GM23338 (cell line): Measurements from ENCODE around the gene UVRAG. TPM values are rescaled to one million over a fixed set of nuclear protein-coding genes. Genes with fewer than 3 reads are reported as not detected.
A peak's percentile ranks its signal among the peaks of the same experiment; 100 is the strongest.

ENCODE experiments used
- ATAC-seq: fragments of 200-7000 bp; cut with Tn5 transposase; 3 replicates; pipeline ENCODE4 v1.9.1; 2020
- DNase-seq: peaks from one replicate; pipeline ENCODE4 v3.0.0-alpha.2; 2015; ENCODE audit warnings: low spot score
- H2AFZ ChIP-seq: fragments of 200-600 bp; sonication (generic); 2 replicates; pipeline ENCODE4 v1.8.0; 2016; ENCODE audit warnings: antibody characterized with exemption, mild to moderate bottlenecking, moderate library complexity
- H3F3A ChIP-seq: fragments of 200-600 bp; sonication (generic); replicated peaks from 2 replicates; pipeline ENCODE4 v1.8.0; 2017; ENCODE audit warnings: antibody characterized with exemption, mixed run types, low read depth
- H3K27ac ChIP-seq: fragments of 200-600 bp; sonication (generic); 2 replicates; pipeline ENCODE4 v1.6.1; 2016; ENCODE audit warnings: low read depth
- H3K27me3 ChIP-seq: fragments of 200-600 bp; sonication (generic); 2 replicates; pipeline ENCODE4 v1.8.0; 2016; ENCODE audit warnings: mild to moderate bottlenecking, mixed run types, moderate library complexity; ENCODE audit not compliant: insufficient read depth
- H3K36me3 ChIP-seq: fragments of 200-600 bp; sonication (generic); 2 replicates; pipeline ENCODE4 v1.8.0; 2016; ENCODE audit warnings: mild to moderate bottlenecking; ENCODE audit not compliant: insufficient read depth
- H3K4me1 ChIP-seq: fragments of 200-600 bp; sonication (generic); 2 replicates; pipeline ENCODE4 v1.8.0; 2016; ENCODE audit warnings: mild to moderate bottlenecking, moderate library complexity; ENCODE audit not compliant: insufficient read depth
- H3K4me2 ChIP-seq: fragments of 200-600 bp; sonication (generic); 2 replicates; pipeline ENCODE4 v1.7.1; 2017; ENCODE audit warnings: mixed run types
- H3K4me3 ChIP-seq: fragments of 200-600 bp; sonication (generic); 2 replicates; pipeline ENCODE4 v1.6.1; 2016; ENCODE audit warnings: mixed run types
- H3K79me2 ChIP-seq: fragments of 200-600 bp; sonication (generic); replicated peaks from 2 replicates; pipeline ENCODE4 v1.8.0; 2017; ENCODE audit warnings: mild to moderate bottlenecking; ENCODE audit not compliant: insufficient read depth
- H3K9me2 ChIP-seq: fragments of 200-600 bp; sonication (generic); 2 replicates; pipeline ENCODE4 v1.8.0; 2017; ENCODE audit not compliant: insufficient read depth
- H4K20me1 ChIP-seq: fragments of 200-600 bp; sonication (generic); replicated peaks from 2 replicates; pipeline ENCODE4 v1.8.0; 2017; ENCODE audit warnings: mild to moderate bottlenecking; ENCODE audit not compliant: insufficient read depth
- H3K27ac Mint-ChIP-seq: 2 replicates; pipeline ENCODE4 v1.8.0; 2020; ENCODE audit warnings: inconsistent platforms, mild to moderate bottlenecking, moderate library complexity, mixed read lengths
- H3K27me3 Mint-ChIP-seq: 3 replicates; pipeline ENCODE4 v1.8.0; 2022; ENCODE audit warnings: low read depth, mild to moderate bottlenecking, moderate library complexity, mixed read lengths, inconsistent platforms; ENCODE audit not compliant: insufficient read depth, poor library complexity
- H3K36me3 Mint-ChIP-seq: 3 replicates; pipeline ENCODE4 v1.8.0; 2021; ENCODE audit warnings: low read depth, mild to moderate bottlenecking, inconsistent platforms, moderate library complexity, mixed read lengths
- H3K4me1 Mint-ChIP-seq: 3 replicates; pipeline ENCODE4 v1.8.0; 2020; ENCODE audit warnings: mild to moderate bottlenecking, inconsistent platforms, mixed read lengths
- H3K4me3 Mint-ChIP-seq: 3 replicates; pipeline ENCODE4 v1.8.0; 2021; ENCODE audit warnings: moderate library complexity, mild to moderate bottlenecking, inconsistent platforms, mixed read lengths
- H3K9me3 Mint-ChIP-seq: 3 replicates; pipeline ENCODE4 v1.8.0; 2020; ENCODE audit warnings: moderate library complexity, mild to moderate bottlenecking, inconsistent platforms, mixed read lengths
- CREB1 ChIP-seq: fragments of 250-450 bp; sonication (Bioruptor Pico); IDR thresholded peaks from 2 replicates; pipeline ENCODE4 v1.5.0; 2020; ENCODE audit warnings: low read depth, mild to moderate bottlenecking, moderate library complexity
- CTCF ChIP-seq, 2 experiments: fragments of 200-600 bp in 1 of 2; sonication (generic) in 1 of 2; conservative IDR thresholded peaks; 2 replicates each; pipeline versions ENCODE4 v1.5.1 to v1.6.1; 2016 to 2017; ENCODE audit warnings: antibody characterized with exemption in 2 of 2, low read depth in 2 of 2, mild to moderate bottlenecking in 2 of 2, moderate library complexity in 1 of 2
- EZH2 ChIP-seq: fragments of 200-600 bp; sonication (generic); IDR thresholded peaks from one replicate; pipeline ENCODE4 v1.8.0; 2017; ENCODE audit warnings: antibody characterized with exemption, mild to moderate bottlenecking, low read depth; ENCODE audit not compliant: unreplicated experiment
- EZH2phosphoT487 ChIP-seq: fragments of 200-600 bp; sonication (generic); IDR thresholded peaks from one replicate; pipeline ENCODE4 v1.8.1; 2018; ENCODE audit warnings: antibody characterized with exemption; ENCODE audit not compliant: unreplicated experiment
- JUNB ChIP-seq: IDR thresholded peaks from one replicate; pipeline ENCODE4 v1.6.1; 2016; ENCODE audit warnings: antibody characterized with exemption; ENCODE audit not compliant: unreplicated experiment
- NANOG ChIP-seq: IDR thresholded peaks from 2 replicates; pipeline ENCODE4 v1.6.1; 2016; ENCODE audit warnings: antibody characterized with exemption, borderline replicate concordance
- POLR2AphosphoS5 ChIP-seq: IDR thresholded peaks from 2 replicates; pipeline ENCODE4 v1.6.1; 2016; ENCODE audit warnings: antibody characterized with exemption, low read depth
- REST ChIP-seq: IDR thresholded peaks from one replicate; pipeline ENCODE4 v1.6.1; 2018; ENCODE audit warnings: antibody characterized with exemption; ENCODE audit not compliant: unreplicated experiment
- ZNF114 ChIP-seq: fragments of 250-450 bp; sonication (Bioruptor Pico); IDR thresholded peaks from 2 replicates; pipeline ENCODE4 v1.5.0; 2020; ENCODE audit warnings: mild to moderate bottlenecking, moderate library complexity
- ZNF331 ChIP-seq: fragments of 250-450 bp; sonication (Bioruptor Pico); IDR thresholded peaks from 2 replicates; pipeline ENCODE4 v1.5.0; 2020; ENCODE audit warnings: low read depth, mild to moderate bottlenecking, moderate library complexity
- polyA plus RNA-seq: library from polyadenylated mRNA; unstranded; fragments of >200 nt; fragmentation: Nextera tagmentation; extraction: Ambion mirVana; gene quantifications from 2 replicates; pipeline ENCODE4 v1.2.1, GENCODE V29; 2016
- total RNA-seq: library from RNA; depleted of rRNA; stranded (reverse); fragments of >200 nt; shearing (Covaris generic); gene quantifications from 2 replicates; pipeline ENCODE4 v1.2.3, GENCODE V29; 2014
- TF ChIP-seq, protein P1 (sequence below): IDR thresholded peaks from 2 replicates; pipeline ENCODE4 v1.6.1; 2016; ENCODE audit warnings: antibody characterized with exemption
- TF ChIP-seq, protein P2 (sequence below): fragments of 250-450 bp; sonication (Bioruptor Pico); IDR thresholded peaks from 2 replicates; pipeline ENCODE4 v1.5.0; 2020; ENCODE audit warnings: mild to moderate bottlenecking, moderate library complexity

The UVRAG gene
- total and polyA plus RNA-seq, 2 experiments from 2014 or later: 15.3 to 17.4 TPM

- Histone ChIP-seq H3K36me3 (no peaks in the 10 kb centered on the region), H4K20me1 (peaks cover 7% of the 10 kb centered on the region), H2AFZ (no peak overlapping the region), H3K27me3 (peaks cover 52% of the 10 kb centered on the region), H3K4me1 (peaks cover 17% of the 10 kb centered on the region; the same call in 1 of the 2 replicates), H3K4me2 (peak overlapping the region; percentile 88; the same call in 1 of the 2 replicates), H3K27ac (no peak overlapping the region), H3K9me2 (no peaks in the 10 kb centered on the region), H3K79me2 (no peaks in the 10 kb centered on the region), H3F3A (no peaks in the 10 kb centered on the region), H3K4me3 (no peak overlapping the region)
- Mint-ChIP-seq H3K4me1 (peaks cover 18% of the 10 kb centered on the region), H3K27me3 (peaks cover 47% of the 10 kb centered on the region), H3K36me3 (no peaks in the 10 kb centered on the region; the same call in 1 of the 3 replicates), H3K9me3 (peaks cover 7% of the 10 kb centered on the region; the same call in 2 of the 3 replicates), H3K27ac (no peak overlapping the region), H3K4me3 (no peak overlapping the region; the same call in 2 of the 3 replicates)
- ATAC-seq: no peak
- DNase-seq: no peak
- no peak for TF ChIP-seq ZNF114 (CRISPR knock-in tag)
- no peak for TF ChIP-seq NANOG
- TF ChIP-seq EZH2phosphoT487: no peak
- TF ChIP-seq, protein P1, sequence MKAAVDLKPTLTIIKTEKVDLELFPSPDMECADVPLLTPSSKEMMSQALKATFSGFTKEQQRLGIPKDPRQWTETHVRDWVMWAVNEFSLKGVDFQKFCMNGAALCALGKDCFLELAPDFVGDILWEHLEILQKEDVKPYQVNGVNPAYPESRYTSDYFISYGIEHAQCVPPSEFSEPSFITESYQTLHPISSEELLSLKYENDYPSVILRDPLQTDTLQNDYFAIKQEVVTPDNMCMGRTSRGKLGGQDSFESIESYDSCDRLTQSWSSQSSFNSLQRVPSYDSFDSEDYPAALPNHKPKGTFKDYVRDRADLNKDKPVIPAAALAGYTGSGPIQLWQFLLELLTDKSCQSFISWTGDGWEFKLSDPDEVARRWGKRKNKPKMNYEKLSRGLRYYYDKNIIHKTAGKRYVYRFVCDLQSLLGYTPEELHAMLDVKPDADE: no peak
- TF ChIP-seq JUNB: no peak
- TF ChIP-seq EZH2: no peak
- TF ChIP-seq CREB1 (CRISPR knock-in tag): no peak
- TF ChIP-seq, protein P2, sequence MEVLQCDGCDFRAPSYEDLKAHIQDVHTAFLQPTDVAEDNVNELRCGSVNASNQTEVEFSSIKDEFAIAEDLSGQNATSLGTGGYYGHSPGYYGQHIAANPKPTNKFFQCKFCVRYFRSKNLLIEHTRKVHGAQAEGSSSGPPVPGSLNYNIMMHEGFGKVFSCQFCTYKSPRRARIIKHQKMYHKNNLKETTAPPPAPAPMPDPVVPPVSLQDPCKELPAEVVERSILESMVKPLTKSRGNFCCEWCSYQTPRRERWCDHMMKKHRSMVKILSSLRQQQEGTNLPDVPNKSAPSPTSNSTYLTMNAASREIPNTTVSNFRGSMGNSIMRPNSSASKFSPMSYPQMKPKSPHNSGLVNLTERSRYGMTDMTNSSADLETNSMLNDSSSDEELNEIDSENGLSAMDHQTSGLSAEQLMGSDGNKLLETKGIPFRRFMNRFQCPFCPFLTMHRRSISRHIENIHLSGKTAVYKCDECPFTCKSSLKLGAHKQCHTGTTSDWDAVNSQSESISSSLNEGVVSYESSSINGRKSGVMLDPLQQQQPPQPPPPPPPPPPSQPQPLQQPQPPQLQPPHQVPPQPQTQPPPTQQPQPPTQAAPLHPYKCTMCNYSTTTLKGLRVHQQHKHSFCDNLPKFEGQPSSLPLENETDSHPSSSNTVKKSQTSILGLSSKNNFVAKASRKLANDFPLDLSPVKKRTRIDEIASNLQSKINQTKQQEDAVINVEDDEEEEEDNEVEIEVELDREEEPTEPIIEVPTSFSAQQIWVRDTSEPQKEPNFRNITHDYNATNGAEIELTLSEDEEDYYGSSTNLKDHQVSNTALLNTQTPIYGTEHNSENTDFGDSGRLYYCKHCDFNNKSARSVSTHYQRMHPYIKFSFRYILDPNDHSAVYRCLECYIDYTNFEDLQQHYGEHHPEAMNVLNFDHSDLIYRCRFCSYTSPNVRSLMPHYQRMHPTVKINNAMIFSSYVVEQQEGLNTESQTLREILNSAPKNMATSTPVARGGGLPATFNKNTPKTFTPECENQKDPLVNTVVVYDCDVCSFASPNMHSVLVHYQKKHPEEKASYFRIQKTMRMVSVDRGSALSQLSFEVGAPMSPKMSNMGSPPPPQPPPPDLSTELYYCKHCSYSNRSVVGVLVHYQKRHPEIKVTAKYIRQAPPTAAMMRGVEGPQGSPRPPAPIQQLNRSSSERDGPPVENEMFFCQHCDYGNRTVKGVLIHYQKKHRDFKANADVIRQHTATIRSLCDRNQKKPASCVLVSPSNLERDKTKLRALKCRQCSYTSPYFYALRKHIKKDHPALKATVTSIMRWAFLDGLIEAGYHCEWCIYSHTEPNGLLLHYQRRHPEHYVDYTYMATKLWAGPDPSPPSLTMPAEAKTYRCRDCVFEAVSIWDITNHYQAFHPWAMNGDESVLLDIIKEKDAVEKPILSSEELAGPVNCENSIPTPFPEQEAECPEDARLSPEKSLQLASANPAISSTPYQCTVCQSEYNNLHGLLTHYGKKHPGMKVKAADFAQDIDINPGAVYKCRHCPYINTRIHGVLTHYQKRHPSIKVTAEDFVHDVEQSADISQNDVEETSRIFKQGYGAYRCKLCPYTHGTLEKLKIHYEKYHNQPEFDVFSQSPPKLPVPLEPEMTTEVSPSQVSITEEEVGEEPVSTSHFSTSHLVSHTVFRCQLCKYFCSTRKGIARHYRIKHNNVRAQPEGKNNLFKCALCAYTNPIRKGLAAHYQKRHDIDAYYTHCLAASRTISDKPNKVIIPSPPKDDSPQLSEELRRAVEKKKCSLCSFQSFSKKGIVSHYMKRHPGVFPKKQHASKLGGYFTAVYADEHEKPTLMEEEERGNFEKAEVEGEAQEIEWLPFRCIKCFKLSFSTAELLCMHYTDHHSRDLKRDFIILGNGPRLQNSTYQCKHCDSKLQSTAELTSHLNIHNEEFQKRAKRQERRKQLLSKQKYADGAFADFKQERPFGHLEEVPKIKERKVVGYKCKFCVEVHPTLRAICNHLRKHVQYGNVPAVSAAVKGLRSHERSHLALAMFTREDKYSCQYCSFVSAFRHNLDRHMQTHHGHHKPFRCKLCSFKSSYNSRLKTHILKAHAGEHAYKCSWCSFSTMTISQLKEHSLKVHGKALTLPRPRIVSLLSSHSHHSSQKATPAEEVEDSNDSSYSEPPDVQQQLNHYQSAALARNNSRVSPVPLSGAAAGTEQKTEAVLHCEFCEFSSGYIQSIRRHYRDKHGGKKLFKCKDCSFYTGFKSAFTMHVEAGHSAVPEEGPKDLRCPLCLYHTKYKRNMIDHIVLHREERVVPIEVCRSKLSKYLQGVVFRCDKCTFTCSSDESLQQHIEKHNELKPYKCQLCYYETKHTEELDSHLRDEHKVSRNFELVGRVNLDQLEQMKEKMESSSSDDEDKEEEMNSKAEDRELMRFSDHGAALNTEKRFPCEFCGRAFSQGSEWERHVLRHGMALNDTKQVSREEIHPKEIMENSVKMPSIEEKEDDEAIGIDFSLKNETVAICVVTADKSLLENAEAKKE: no peak
- TF ChIP-seq ZNF331: no peak
- no peak for TF ChIP-seq REST
- no peak for TF ChIP-seq POLR2AphosphoS5
- TF ChIP-seq CTCF (conservative IDR thresholded peaks at IDR 0.05; ENCODE audit: low read depth in 2 of 2): no peak
Measured at GRCh38 chr11:75770102-75770501, 44.9 kb upstream of the UVRAG start.
